Smooth muscle cell (in vitro differentiated cells): Measurements from ENCODE around the gene ZNF747. TPM values are rescaled to one million over a fixed set of nuclear protein-coding genes. Genes with fewer than 3 reads are reported as not detected.

Source experiments
- DNase-seq: peaks from one replicate; lab custom pipeline; 2025; ENCODE audit not compliant: unreplicated experiment; lab: John Stamatoyannopoulos, UW
- H2AFZ ChIP-seq: fragments of 200-600 bp; sonication (generic); 2 replicates; pipeline ENCODE4 v1.6.0; 2016; ENCODE audit warnings: antibody characterized with exemption, low read depth, mild to moderate bottlenecking
- H3F3A ChIP-seq: fragments of 200-600 bp; sonication (generic); 2 replicates; pipeline ENCODE4 v1.6.0; 2017; ENCODE audit warnings: antibody characterized with exemption, low read depth
- H3K27ac ChIP-seq: fragments of 200-600 bp; sonication (generic); 2 replicates; pipeline ENCODE4 v1.5.1; 2016; ENCODE audit warnings: low read depth, mild to moderate bottlenecking
- H3K27me3 ChIP-seq: fragments of 200-600 bp; sonication (generic); 2 replicates; pipeline ENCODE4 v1.6.1; 2016; ENCODE audit warnings: low read depth, mild to moderate bottlenecking
- H3K36me3 ChIP-seq: fragments of 200-600 bp; sonication (generic); 2 replicates; pipeline ENCODE4 v1.5.1; 2016; ENCODE audit warnings: low read depth
- H3K4me1 ChIP-seq: fragments of 200-600 bp; sonication (generic); 2 replicates; pipeline ENCODE4 v1.5.1; 2016; ENCODE audit warnings: low read depth
- H3K4me2 ChIP-seq: fragments of 200-600 bp; sonication (generic); 2 replicates; pipeline ENCODE4 v1.6.0; 2016; ENCODE audit warnings: mild to moderate bottlenecking
- H3K4me3 ChIP-seq: fragments of 200-600 bp; sonication (generic); 2 replicates; pipeline ENCODE4 v1.5.1; 2016; ENCODE audit warnings: mild to moderate bottlenecking
- H3K79me2 ChIP-seq: fragments of 200-600 bp; sonication (generic); 2 replicates; pipeline ENCODE4 v1.6.0; 2016; ENCODE audit warnings: low read depth, mild to moderate bottlenecking
- H3K9ac ChIP-seq: fragments of 200-600 bp; sonication (generic); 2 replicates; pipeline ENCODE4 v1.6.0; 2016; ENCODE audit warnings: low read depth
- H3K9me3 ChIP-seq: fragments of 200-600 bp; sonication (generic); replicated peaks from 2 replicates; pipeline ENCODE4 v1.5.1; 2016; ENCODE audit warnings: low read depth
- H4K20me1 ChIP-seq: fragments of 200-600 bp; sonication (generic); 2 replicates; pipeline ENCODE4 v1.6.0; 2016; ENCODE audit warnings: low read depth
- WGBS: methylation state at CpG from one replicate; pipeline ENCODE4 v1.1.7; 2016; ENCODE audit warnings: low lambda C conversion rate; 5-methylcytosine and 5-hydroxymethylcytosine counted together
- polyA plus RNA-seq: library from polyadenylated mRNA; unstranded; fragments of >200 nt; fragmentation: Nextera tagmentation; extraction: Ambion mirVana; gene quantifications from 2 replicates; pipeline ENCODE4 v1.2.1, GENCODE V29; 2016
- total RNA-seq: library from RNA; depleted of rRNA; stranded (reverse); fragments of >200 nt; gene quantifications from 2 replicates; pipeline ENCODE4 v1.2.3, GENCODE V29; 2014
- TF ChIP-seq, protein P1 (sequence below): fragments of 200-600 bp; sonication (generic); IDR thresholded peaks from 2 replicates; pipeline ENCODE4 v1.5.1; 2017; ENCODE audit warnings: borderline replicate concordance, mild to moderate bottlenecking, antibody characterized with exemption; ENCODE audit not compliant: insufficient read depth, poor library complexity, severe bottlenecking

Gene ZNF747
- total and polyA plus RNA-seq, 2 experiments from 2014 or later = 5.7 to 6.3 TPM

DNA sequence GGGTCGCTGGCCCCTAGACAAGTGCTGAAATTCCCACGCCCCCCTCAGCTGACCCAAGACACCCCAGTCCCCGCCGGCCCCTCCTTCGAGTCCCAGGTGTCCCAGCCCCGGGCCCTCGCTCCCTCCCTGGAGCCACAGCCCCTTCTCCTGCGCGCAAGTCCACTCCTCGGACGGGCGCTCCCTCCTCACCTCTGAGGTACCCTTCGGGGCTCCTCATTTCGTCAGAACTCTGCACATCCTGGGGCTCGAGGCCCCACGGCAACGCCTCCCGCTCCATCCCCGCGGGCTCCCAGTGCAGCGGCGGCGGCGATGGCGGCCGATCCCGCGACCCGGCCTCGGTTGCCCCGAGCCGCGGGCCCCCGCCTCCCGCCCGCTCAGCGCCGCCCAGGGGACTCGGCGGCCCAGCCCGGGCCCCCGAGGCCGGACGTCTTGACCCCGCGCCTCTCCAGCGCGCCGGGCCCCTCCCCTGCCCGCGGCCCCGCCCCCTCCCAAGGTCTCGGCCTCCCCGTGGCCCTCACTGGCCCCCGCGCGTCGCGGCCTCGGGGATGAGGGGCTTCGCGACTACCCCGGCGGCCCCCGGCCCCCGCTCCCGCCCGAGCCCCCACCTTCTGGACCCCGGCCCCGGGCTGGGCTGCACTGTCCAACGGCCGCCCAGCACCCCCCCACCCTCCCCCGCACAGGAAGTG is 8.4 kb downstream of the ZNF747 start, which contains the start of gene ZNF768:
Gene ZNF768, minus strand, starts transcription at position 430 of the 686 bp plus-strand sequence. Its CDS starts 153 bp downstream, at position 277.
- no peaks in the 10 kb centered on the region for H3K27me3 ChIP-seq
- H3K4me2 ChIP-seq = peak within 1 kb of the TSS; percentile 95
- H3K27ac ChIP-seq = peak within 1 kb of the TSS; percentile 90
- no peaks in the 10 kb centered on the region for H3K9me3 ChIP-seq
- peak within 1 kb of the TSS; percentile 91 for H3K9ac ChIP-seq
- TF ChIP-seq, protein P1, sequence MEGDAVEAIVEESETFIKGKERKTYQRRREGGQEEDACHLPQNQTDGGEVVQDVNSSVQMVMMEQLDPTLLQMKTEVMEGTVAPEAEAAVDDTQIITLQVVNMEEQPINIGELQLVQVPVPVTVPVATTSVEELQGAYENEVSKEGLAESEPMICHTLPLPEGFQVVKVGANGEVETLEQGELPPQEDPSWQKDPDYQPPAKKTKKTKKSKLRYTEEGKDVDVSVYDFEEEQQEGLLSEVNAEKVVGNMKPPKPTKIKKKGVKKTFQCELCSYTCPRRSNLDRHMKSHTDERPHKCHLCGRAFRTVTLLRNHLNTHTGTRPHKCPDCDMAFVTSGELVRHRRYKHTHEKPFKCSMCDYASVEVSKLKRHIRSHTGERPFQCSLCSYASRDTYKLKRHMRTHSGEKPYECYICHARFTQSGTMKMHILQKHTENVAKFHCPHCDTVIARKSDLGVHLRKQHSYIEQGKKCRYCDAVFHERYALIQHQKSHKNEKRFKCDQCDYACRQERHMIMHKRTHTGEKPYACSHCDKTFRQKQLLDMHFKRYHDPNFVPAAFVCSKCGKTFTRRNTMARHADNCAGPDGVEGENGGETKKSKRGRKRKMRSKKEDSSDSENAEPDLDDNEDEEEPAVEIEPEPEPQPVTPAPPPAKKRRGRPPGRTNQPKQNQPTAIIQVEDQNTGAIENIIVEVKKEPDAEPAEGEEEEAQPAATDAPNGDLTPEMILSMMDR = no peak
- no peaks in the 10 kb centered on the region for H4K20me1 ChIP-seq
- no peaks in the 10 kb centered on the region for H3K79me2 ChIP-seq
- 5% methylated on average over 20 of the region's 73 CpGs for WGBS
- H3F3A ChIP-seq = peaks cover 17% of the 10 kb centered on the region
- H2AFZ ChIP-seq = peak within 1 kb of the TSS; percentile 89
- H3K4me3 ChIP-seq = peak within 1 kb of the TSS; percentile 91
- H3K4me1 ChIP-seq = peaks cover 11% of the 10 kb centered on the region
- H3K36me3 ChIP-seq = no peaks in the 10 kb centered on the region
- DNase-seq = peak; percentile 83

DNA sequence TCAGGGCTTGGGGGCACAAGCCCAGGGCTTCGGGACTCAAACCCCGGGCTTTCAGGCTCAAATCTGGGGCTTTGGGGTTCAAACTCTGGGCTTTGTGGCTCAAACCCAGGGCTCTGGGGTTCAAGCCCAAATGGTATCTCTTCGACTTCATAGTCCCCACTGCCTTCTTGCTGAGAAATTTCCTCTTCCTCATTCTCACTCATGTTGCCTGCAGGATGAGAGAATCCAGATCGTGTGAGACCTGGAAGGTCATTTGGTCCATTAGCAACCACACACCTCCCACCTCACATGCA is 8.9 kb downstream of the ZNF747 start:
- Histone ChIP-seq H3K36me3 (no peaks in the 10 kb centered on the region), H3K9ac (no peak overlapping the region)
- 66% methylated on average over 4 of the region's 4 CpGs for WGBS

DNA sequence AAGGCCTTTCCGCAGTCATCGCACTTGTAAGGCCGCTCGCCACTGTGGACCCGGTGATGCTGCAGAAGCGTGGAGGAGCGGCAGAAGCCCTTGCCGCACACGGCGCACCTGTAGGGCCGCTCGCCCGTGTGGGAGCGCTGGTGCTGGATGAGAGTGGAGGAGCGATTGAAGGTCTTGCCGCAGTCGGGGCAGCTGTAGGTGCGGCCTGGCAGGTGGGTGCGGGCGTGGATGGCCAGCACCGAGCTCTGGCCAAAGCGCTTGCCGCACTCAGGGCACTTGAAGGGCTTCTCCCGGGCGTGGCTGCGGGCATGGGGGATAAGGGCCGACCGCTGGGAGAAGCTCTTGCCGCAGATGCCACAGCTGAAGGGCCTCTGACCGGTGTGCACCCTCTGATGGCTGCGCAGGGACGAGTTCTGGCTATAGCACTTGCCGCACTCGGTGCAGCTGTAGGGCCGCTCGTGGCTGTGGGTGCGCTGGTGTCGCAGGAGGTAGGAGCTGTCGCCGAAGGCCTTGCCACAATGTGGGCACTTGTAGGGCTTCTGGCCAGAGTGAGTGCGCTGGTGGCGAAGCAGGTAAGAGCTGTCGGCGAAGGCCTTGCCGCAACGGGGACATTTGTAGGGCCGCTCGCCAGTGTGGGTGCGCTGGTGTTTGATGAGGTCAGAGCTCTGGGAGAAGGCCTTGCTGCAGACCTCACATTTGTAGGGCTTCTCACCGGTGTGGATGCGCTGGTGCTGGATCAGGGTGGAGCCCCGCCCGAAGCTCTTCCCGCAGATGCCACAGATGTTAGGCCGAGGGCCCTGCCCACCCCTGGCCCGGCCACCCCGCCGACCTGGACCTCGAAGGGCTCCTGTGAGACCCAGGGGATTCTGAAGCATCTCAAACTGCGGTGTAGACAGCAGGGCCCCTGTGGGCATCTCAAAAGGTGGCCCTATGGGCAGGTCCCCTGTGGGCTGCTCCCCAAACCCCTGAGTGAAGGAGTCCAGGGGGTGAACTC is 9.8 kb downstream of the ZNF747 start:
- Histone ChIP-seq H3K27me3 (no peaks in the 10 kb centered on the region), H3K9ac (no peak overlapping the region), H3K79me2 (no peaks in the 10 kb centered on the region), H3K9me3 (no peaks in the 10 kb centered on the region), H3K4me1 (peaks cover 11% of the 10 kb centered on the region), H3K4me3 (no peak overlapping the region), H3K36me3 (no peaks in the 10 kb centered on the region), H3F3A (peaks cover 17% of the 10 kb centered on the region), H2AFZ (no peak overlapping the region), H3K27ac (no peak overlapping the region), H3K4me2 (no peak overlapping the region), H4K20me1 (no peaks in the 10 kb centered on the region)
- WGBS = 98% methylated on average over 60 of the region's 60 CpGs
- DNase-seq = no peak
- TF ChIP-seq, protein P1 = no peak

More for the DNA sequence above, 8.9 kb downstream of the ZNF747 start:
- Histone ChIP-seq H2AFZ (no peak overlapping the region), H3F3A (peaks cover 17% of the 10 kb centered on the region), H3K27me3 (no peaks in the 10 kb centered on the region), H3K79me2 (no peaks in the 10 kb centered on the region), H3K4me1 (peaks cover 11% of the 10 kb centered on the region), H3K27ac (no peak overlapping the region), H4K20me1 (no peaks in the 10 kb centered on the region), H3K9me3 (no peaks in the 10 kb centered on the region), H3K4me2 (peak overlapping the region; percentile 95), H3K4me3 (peak overlapping the region; percentile 91)
- DNase-seq = no peak
- TF ChIP-seq, protein P1 = no peak
